Anterior cingulate cortex (tissue), 58 donors: ENCODE data around the gene SGPP1.
"Not testable (repeated sequence)": the region's sequence is repeated elsewhere in the genome, so short reads cannot be mapped to it uniquely, and the experiment has no call there.

Source experiments
- DNase-seq, 58 donors: peaks; one replicate each; lab custom pipeline; 2025; lab: John Stamatoyannopoulos, UW

Gene SGPP1

GRCh38 chr14:63677891-63678379 lies 49.9 kb downstream of the SGPP1 start:
- no peak for DNase-seq

- no peak for DNase-seq
Observed at GRCh38 chr14:63676615-63677014, 51.2 kb downstream of the SGPP1 start.

GRCh38 chr14:63673886-63674497 lies 53.9 kb downstream of the SGPP1 start:
- no peak for DNase-seq

GRCh38 chr14:63673255-63673654 lies 54.6 kb downstream of the SGPP1 start:
- DNase-seq: no peak

- no peak for DNase-seq
Observed at GRCh38 chr14:63672417-63673180, 55.3 kb downstream of the SGPP1 start.

- no peak for DNase-seq
Observed at GRCh38 chr14:63671987-63672386, 55.9 kb downstream of the SGPP1 start.

- no peak for DNase-seq
Observed at GRCh38 chr14:63670692-63671091, 57.2 kb downstream of the SGPP1 start.

- no peak for DNase-seq
Observed at GRCh38 chr14:63666335-63666734, 61.5 kb downstream of the SGPP1 start.

GRCh38 chr14:63663428-63664341 lies 64.2 kb downstream of the SGPP1 start:
- DNase-seq: no peak

GRCh38 chr14:63662776-63663175 lies 65.1 kb downstream of the SGPP1 start:
- DNase-seq: peak in 1 of 58 donors; percentile 3

- DNase-seq: not testable (repeated sequence)
Observed at GRCh38 chr14:63661881-63662280, 66.0 kb downstream of the SGPP1 start.

GRCh38 chr14:63659726-63660125 lies 68.1 kb downstream of the SGPP1 start:
- DNase-seq: peak in 35 of 58 donors; percentile 1 to 78 (median 39)

- DNase-seq: no peak
Observed at GRCh38 chr14:63656194-63656593, 71.7 kb downstream of the SGPP1 start.

- no peak for DNase-seq
Observed at GRCh38 chr14:63654936-63655335, 72.9 kb downstream of the SGPP1 start.

GRCh38 chr14:63654346-63654745 lies 73.5 kb downstream of the SGPP1 start:
- DNase-seq: no peak

- no peak for DNase-seq
Observed at GRCh38 chr14:63652406-63652805, 75.5 kb downstream of the SGPP1 start.

GRCh38 chr14:63650256-63650952 lies 77.5 kb downstream of the SGPP1 start:
- DNase-seq: peak in 30 of 58 donors; percentile 1 to 73 (median 17)

- DNase-seq: no peak
Observed at GRCh38 chr14:63647696-63648410, 80.0 kb downstream of the SGPP1 start.

GRCh38 chr14:63644741-63645140 lies 83.1 kb downstream of the SGPP1 start:
- no peak for DNase-seq
